NCI-H1694 (cell line): Measurements from ENCODE around the gene OR2AG1.
A peak's percentile ranks its signal among the peaks of the same experiment; 100 is the strongest.
"Not testable (repeated sequence)": the region's sequence is repeated elsewhere in the genome, so short reads cannot be mapped to it uniquely, and the experiment has no call there.

ENCODE experiments used
- DNase-seq: peaks from one replicate; lab custom pipeline; 2025; lab: John Stamatoyannopoulos, UW

The OR2AG1 gene

GRCh38 chr11:6794639-6795038, 11.8 kb downstream of the OR2AG1 start:
- DNase-seq: no peak

- DNase-seq: no peak
Measured at GRCh38 chr11:6799402-6799801, 16.6 kb downstream of the OR2AG1 start, which contains the start of gene OR6A2. Gene OR6A2 (minus strand): TSS chr11:6799689. CDS start chr11:6795708, 3,981 bp downstream.

DNA sequence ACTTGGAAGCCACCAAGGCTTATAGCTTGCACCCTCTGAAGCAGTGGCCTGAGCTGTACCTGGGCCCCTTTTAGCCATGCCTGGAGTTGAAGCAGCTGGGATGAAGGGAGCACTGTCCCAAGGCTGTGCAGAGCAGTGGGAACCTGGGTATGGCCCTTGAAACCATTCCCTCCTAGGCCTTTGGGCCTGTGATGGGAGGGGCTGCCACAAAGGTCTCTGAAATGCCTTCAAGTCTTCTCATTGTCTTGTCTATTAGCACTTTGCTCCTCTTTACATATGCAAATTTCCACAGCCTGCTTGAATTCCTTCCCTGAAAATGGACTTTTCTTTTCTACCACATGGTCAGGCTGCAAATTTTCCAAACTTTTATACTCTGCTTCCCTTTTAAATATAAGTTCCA, 18.3 kb downstream of the OR2AG1 start:
- not testable (repeated sequence) for DNase-seq

GRCh38 chr11:6812390-6813005, 29.7 kb downstream of the OR2AG1 start:
- DNase-seq: peak; percentile 33

- DNase-seq: no peak
Measured at GRCh38 chr11:6813656-6814055, 30.8 kb downstream of the OR2AG1 start.

DNA sequence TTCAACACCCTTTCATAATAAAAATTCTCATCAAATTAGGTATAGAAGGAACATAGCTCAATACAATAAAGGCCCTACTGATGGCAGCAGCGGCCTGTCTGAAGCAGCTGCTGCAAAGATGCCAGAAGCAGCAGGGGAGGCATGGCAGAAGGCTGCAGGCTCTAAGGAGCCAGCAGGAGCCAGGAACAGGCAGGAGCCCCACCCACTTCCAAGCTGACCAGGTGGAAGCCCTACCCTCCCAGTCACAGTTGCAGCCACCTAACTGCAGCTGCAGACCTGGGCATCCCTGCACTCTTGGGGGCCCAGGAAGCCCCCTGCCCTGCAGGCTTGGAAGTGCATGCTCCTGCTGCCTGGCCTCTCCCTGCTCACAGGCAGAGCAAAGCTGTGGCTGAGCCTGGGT, 34.9 kb downstream of the OR2AG1 start:
- no peak for DNase-seq

- no peak for DNase-seq
Measured at GRCh38 chr11:6818967-6819366, 36.1 kb downstream of the OR2AG1 start.

- DNase-seq: no peak
Measured at GRCh38 chr11:6824136-6824823, 41.5 kb downstream of the OR2AG1 start.

DNA sequence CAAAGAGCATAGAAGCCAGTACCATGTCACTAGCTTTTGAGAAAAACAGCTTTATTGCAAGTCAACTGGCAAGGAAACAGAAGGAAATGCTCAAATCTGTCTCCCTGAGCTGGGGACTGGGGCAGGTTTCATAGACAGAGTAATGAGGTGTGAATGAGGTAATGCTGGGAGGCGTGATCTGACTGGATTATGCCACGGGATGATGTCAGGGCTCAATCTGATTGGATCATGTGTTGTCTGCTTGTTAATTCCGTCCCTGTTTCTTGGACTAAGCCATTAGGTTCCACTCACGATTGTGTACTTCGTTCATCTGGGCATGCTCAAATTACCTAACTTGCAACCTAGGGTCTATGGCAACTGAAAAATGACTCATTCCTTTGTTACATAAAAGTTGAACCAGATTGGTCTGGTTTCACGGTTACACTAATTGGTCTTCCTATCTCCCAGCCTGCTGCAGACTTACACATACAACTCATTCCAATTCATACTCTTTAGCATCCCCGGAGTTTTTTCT, 42.5 kb downstream of the OR2AG1 start:
- no peak for DNase-seq

GRCh38 chr11:6828103-6828502, 45.3 kb downstream of the OR2AG1 start:
- no peak for DNase-seq

- no peak for DNase-seq
Measured at GRCh38 chr11:6833356-6833755, 50.5 kb downstream of the OR2AG1 start.

- DNase-seq: no peak
Measured at GRCh38 chr11:6834021-6834420, 51.2 kb downstream of the OR2AG1 start.
